ENCODE measurements around the gene PCNX2.

Gene PCNX2

GRCh38 chr1:232937741-232938375 is 357.7 kb downstream of the PCNX2 start:
- no peak overlapping the region for H2BK5ac ChIP-seq (ENCODE audit: low read depth, low read length, poor library complexity)
- H4K8ac ChIP-seq (ENCODE audit: low read depth, low read length) = no peak overlapping the region
- no peak overlapping the region for H3K18ac ChIP-seq (ENCODE audit: low read length)

GRCh38 chr1:232936941-232937340 is 358.6 kb downstream of the PCNX2 start:
- no peak overlapping the region for H3K4ac ChIP-seq (ENCODE audit: low read depth, low read length)
- H4K91ac ChIP-seq (ENCODE audit: low read depth, low read length) = no peak overlapping the region
- H3K14ac ChIP-seq (ENCODE audit: low read length) = no peak overlapping the region
- no peak overlapping the region for H4K8ac ChIP-seq (ENCODE audit: low read depth, low read length)
- no peak overlapping the region for H2AK5ac ChIP-seq (ENCODE audit: low read length)
- H2BK12ac ChIP-seq (ENCODE audit: low read length) = no peak overlapping the region
- H3K4me1 ChIP-seq (ENCODE audit: control insufficient read depth in 1 of 2, insufficient read depth in 2 of 2, low read length in 2 of 2) = no peaks in the 10 kb centered on the region
- H3K23ac ChIP-seq (ENCODE audit: low read length) = no peak overlapping the region
- no peaks in the 10 kb centered on the region for H3K79me1 ChIP-seq (ENCODE audit: low read length)
- H2AFZ ChIP-seq (ENCODE audit: insufficient read depth, low read length, poor library complexity) = no peak overlapping the region
- H2BK120ac ChIP-seq (ENCODE audit: insufficient read depth, low read length, poor library complexity) = no peak overlapping the region
- H3K9me3 ChIP-seq (ENCODE audit: insufficient read depth, low read depth, low read length) = no peaks in the 10 kb centered on the region
- H4K12ac ChIP-seq (ENCODE audit: low read depth, low read length) = no peak overlapping the region
- DNase-seq = no peak
- no peaks in the 10 kb centered on the region for H3K27me3 ChIP-seq (ENCODE audit: insufficient read depth, low read length)
- H3K27ac ChIP-seq (ENCODE audit: low read depth, low read length) = no peak overlapping the region
- no peaks in the 10 kb centered on the region for H3K79me2 ChIP-seq (ENCODE audit: control insufficient read depth, insufficient read depth, low read length, poor library complexity)
- no peak overlapping the region for H2BK5ac ChIP-seq (ENCODE audit: low read depth, low read length, poor library complexity)
- H3K9ac ChIP-seq (ENCODE audit: low read length) = no peak overlapping the region
- no peak overlapping the region for H3K18ac ChIP-seq (ENCODE audit: low read length)
- H3K4me3 ChIP-seq (ENCODE audit: low read depth, low read length) = no peak overlapping the region
- no peaks in the 10 kb centered on the region for H3K36me3 ChIP-seq (ENCODE audit: control insufficient read depth in 1 of 2, insufficient read depth in 2 of 2, low read length in 2 of 2)
- H3K4me2 ChIP-seq (ENCODE audit: low read length) = no peak overlapping the region
- no CpG with 5 or more reads among the region's 6 CpGs for WGBS (ENCODE audit: extremely low coverage, insufficient coverage, insufficient read length)

More at GRCh38 chr1:232937741-232938375, 357.7 kb downstream of the PCNX2 start:
- no peak overlapping the region for H3K9ac ChIP-seq (ENCODE audit: low read length)
- H4K12ac ChIP-seq (ENCODE audit: low read depth, low read length) = no peak overlapping the region
- no peak overlapping the region for H3K4me2 ChIP-seq (ENCODE audit: low read length)
- no peak overlapping the region for H2AK5ac ChIP-seq (ENCODE audit: low read length)
- no peak overlapping the region for H3K27ac ChIP-seq (ENCODE audit: low read depth, low read length)
- no peak overlapping the region for H4K91ac ChIP-seq (ENCODE audit: low read depth, low read length)
- H3K4me1 ChIP-seq (ENCODE audit: control insufficient read depth in 1 of 2, insufficient read depth in 2 of 2, low read length in 2 of 2) = no peaks in the 10 kb centered on the region
- H3K9me3 ChIP-seq (ENCODE audit: insufficient read depth, low read depth, low read length) = no peaks in the 10 kb centered on the region
- no peak overlapping the region for H3K23ac ChIP-seq (ENCODE audit: low read length)
- no peaks in the 10 kb centered on the region for H3K27me3 ChIP-seq (ENCODE audit: insufficient read depth, low read length)
- no peaks in the 10 kb centered on the region for H3K79me1 ChIP-seq (ENCODE audit: low read length)
- H3K79me2 ChIP-seq (ENCODE audit: control insufficient read depth, insufficient read depth, low read length, poor library complexity) = no peaks in the 10 kb centered on the region
- peak in 1 of 2 donors; percentile 70 for DNase-seq
- H3K4me3 ChIP-seq (ENCODE audit: low read depth, low read length) = no peak overlapping the region
- H3K4ac ChIP-seq (ENCODE audit: low read depth, low read length) = no peak overlapping the region
- no peaks in the 10 kb centered on the region for H3K36me3 ChIP-seq (ENCODE audit: control insufficient read depth in 1 of 2, insufficient read depth in 2 of 2, low read length in 2 of 2)
- no peak overlapping the region for H2BK120ac ChIP-seq (ENCODE audit: insufficient read depth, low read length, poor library complexity)
- no CpG with 5 or more reads among the region's 8 CpGs for WGBS (ENCODE audit: extremely low coverage, insufficient coverage, insufficient read length)
- no peak overlapping the region for H2BK12ac ChIP-seq (ENCODE audit: low read length)
- no peak overlapping the region for H3K14ac ChIP-seq (ENCODE audit: low read length)
- H2AFZ ChIP-seq (ENCODE audit: insufficient read depth, low read length, poor library complexity) = no peak overlapping the region
